ENCODE results near the gene TTC28.

GRCh38 chr22:27983361-27983791, 696.3 kb downstream of the TTC28 start:
- TF ChIP-seq TCF7L2 (IDR thresholded peaks at IDR 0.05; ENCODE audit: borderline replicate concordance, low read depth, low read length) (no peak), ZNF211 (tag by site-specific recombination; IDR thresholded peaks at IDR 0.05; ENCODE audit: low read depth) (no peak), CTCF (tag by site-specific recombination; IDR thresholded peaks at IDR 0.05) (no peak), ZNF530 (tag by site-specific recombination; IDR thresholded peaks at IDR 0.05; ENCODE audit: low read depth) (no peak), KLF9 (tag by site-specific recombination; IDR thresholded peaks at IDR 0.05; ENCODE audit: low read depth) (no peak), YY1 (tag by site-specific recombination; IDR thresholded peaks at IDR 0.05) (no peak), ZNF488 (tag by site-specific recombination; IDR thresholded peaks at IDR 0.05) (no peak), ZBTB1 (tag by site-specific recombination; IDR thresholded peaks at IDR 0.05) (no peak)

All from HEK293 (cell line).